HepG2 (cell line): ENCODE data around the gene NOL4L. TPM values are rescaled to one million over a fixed set of nuclear protein-coding genes. Genes with fewer than 3 reads are reported as not detected.

Experiments used
- ATAC-seq: fragments of 200-7000 bp; cut with Tn5 transposase; 3 replicates; pipeline ENCODE4 v1.9.1; 2020; ENCODE audit warnings: mild to moderate bottlenecking, moderate library complexity
- BruUV-seq: library from RNA; stranded (reverse); fragments of 400-500 nt; replicated peaks from 2 replicates; lab custom pipeline; 2021; lab: Mats Ljungman, UMichigan
- CTCF ChIA-PET: fragments of 300-600 bp; formaldehyde crosslinking; extraction: SDS; loops from one replicate; lab custom pipeline; 2021; ENCODE audit warnings: low total read pairs, inconsistent platforms, low intra/inter-chr PET ratio; lab: Yijun Ruan, JAX
- POLR2A ChIA-PET: fragments of 350-600 bp; sonication (Branson Sonifier 250); formaldehyde crosslinking; loops from one replicate; lab custom pipeline; 2020; ENCODE audit warnings: antibody characterized with exemption, inconsistent platforms; lab: Yijun Ruan, JAX
- DNase-seq: peaks from one replicate; pipeline ENCODE4 v3.0.0-alpha.2; 2015; ENCODE audit warnings: low spot score
- FAIRE-seq: peaks from 3 replicates; lab custom pipeline; 2011; peaks lifted over from hg19 to GRCh38; lab: Jason Lieb, UNC
- H2AFZ ChIP-seq: one replicate; pipeline ENCODE4 v1.6.1; 2011; ENCODE audit warnings: low read length, inconsistent platforms
- H3K27ac ChIP-seq: fragments of 300-600 bp; 3 replicates; pipeline ENCODE4 v1.8.0; 2011; ENCODE audit warnings: mixed run types, mild to moderate bottlenecking, mixed read lengths, low read length, inconsistent platforms; ENCODE audit not compliant: insufficient read depth; ENCODE audit errors: extremely low read length
- H3K27me3 ChIP-seq, 2 experiments: fragments of 200-600 bp in 1 of 2; 2 replicates in 1 of 2; 3 replicates in 1 of 2; pipeline versions ENCODE4 v1.6.0 to v1.8.0; 2011; ENCODE audit warnings: low read length in 2 of 2, mild to moderate bottlenecking in 2 of 2, moderate library complexity in 2 of 2, inconsistent platforms in 1 of 2; ENCODE audit not compliant: insufficient read depth in 2 of 2, control insufficient read depth in 1 of 2
- H3K36me3 ChIP-seq, 2 experiments: fragments of 200-600 bp in 1 of 2; replicated peaks in 1 of 2; 2 replicates in 1 of 2; 3 replicates in 1 of 2; pipeline versions ENCODE4 v1.5.1 to v1.8.0; 2011; ENCODE audit warnings: low read length in 2 of 2, inconsistent platforms in 1 of 2; ENCODE audit not compliant: insufficient read depth in 2 of 2, control insufficient read depth in 1 of 2
- H3K4me1 ChIP-seq: 2 replicates; pipeline ENCODE4 v1.5.1; 2012; ENCODE audit warnings: low read length, inconsistent platforms; ENCODE audit not compliant: insufficient read depth
- H3K4me2 ChIP-seq: 2 replicates; pipeline ENCODE4 v1.6.0; 2011; ENCODE audit warnings: low read depth, low read length, inconsistent platforms
- H3K4me3 ChIP-seq, 3 experiments: fragments of 200-600 bp in 1 of 3; sonication (generic), shearing (Covaris generic) in 1 of 3; replicated peaks in 1 of 3; 2 replicates each; pipeline ENCODE4 v1.5.1; 2011 to 2016; ENCODE audit warnings: low read length in 3 of 3, inconsistent platforms in 2 of 3, low read depth in 2 of 3, mild to moderate bottlenecking in 2 of 3, control low read depth in 1 of 3, mixed read lengths in 1 of 3; ENCODE audit not compliant: insufficient read depth in 1 of 3
- H3K79me2 ChIP-seq: one replicate; pipeline ENCODE4 v1.6.1; 2011; ENCODE audit warnings: low read length, inconsistent platforms; ENCODE audit not compliant: insufficient read depth
- H3K9ac ChIP-seq: 2 replicates; pipeline ENCODE4 v1.6.0; 2011; ENCODE audit warnings: mild to moderate bottlenecking, low read depth, low read length, inconsistent platforms; ENCODE audit not compliant: insufficient read depth
- H3K9me3 ChIP-seq: 2 replicates; pipeline ENCODE4 v1.5.1; 2012; ENCODE audit warnings: mild to moderate bottlenecking, low read length
- H4K20me1 ChIP-seq: 2 replicates; pipeline ENCODE4 v1.6.0; 2011; ENCODE audit warnings: inconsistent platforms, mild to moderate bottlenecking, low read length, moderate library complexity; ENCODE audit not compliant: insufficient read depth
- FOSL2 ChIP-seq: sonication (generic); formaldehyde crosslinking; IDR thresholded peaks from 2 replicates; pipeline ENCODE4 v1.4.0; 2020; ENCODE audit warnings: missing genetic modification reagents
- GTF3A ChIP-seq: sonication (generic); formaldehyde crosslinking; conservative IDR thresholded peaks from 2 replicates; pipeline ENCODE4 v1.4.0; 2020; ENCODE audit warnings: mild to moderate bottlenecking, missing genetic modification reagents
- HCFC1 ChIP-seq: fragments of 150-350 bp; IDR thresholded peaks from 2 replicates; pipeline ENCODE4 v1.6.1; 2014; ENCODE audit warnings: low read depth, low read length
- HDAC6 ChIP-seq: fragments of 200-600 bp; sonication (generic); IDR thresholded peaks from 2 replicates; pipeline ENCODE4 v1.7.0; 2017; ENCODE audit warnings: mild to moderate bottlenecking, antibody characterized with exemption, low read length, low read depth
- HMGA1 ChIP-seq: sonication (generic); formaldehyde crosslinking; conservative IDR thresholded peaks from 2 replicates; pipeline ENCODE4 v1.4.0; 2020; ENCODE audit warnings: missing genetic modification reagents
- HMGXB4 ChIP-seq, 2 experiments: sonication (generic) in 1 of 2; formaldehyde crosslinking in 1 of 2; IDR thresholded peaks; 2 replicates each; pipeline versions ENCODE4 v1.4.0 to v1.6.1; 2018 to 2020; ENCODE audit warnings: missing genetic modification reagents in 2 of 2, borderline replicate concordance in 1 of 2, low read depth in 1 of 2, mild to moderate bottlenecking in 1 of 2, missing biosample characterization in 1 of 2
- KLF15 ChIP-seq: sonication (generic); formaldehyde crosslinking; IDR thresholded peaks from 2 replicates; pipeline ENCODE4 v1.8.1; 2023; ENCODE audit warnings: borderline replicate concordance, mild to moderate bottlenecking, inconsistent platforms, missing genetic modification reagents, mixed read lengths
- MXD3 ChIP-seq: IDR thresholded peaks from 2 replicates; pipeline ENCODE4 v1.6.1; 2016; ENCODE audit warnings: mild to moderate bottlenecking, missing biosample characterization, missing genetic modification reagents
- NFE2L2 ChIP-seq: fragments of 150-350 bp; IDR thresholded peaks from 2 replicates; pipeline ENCODE4 v1.6.1; 2014; ENCODE audit warnings: low read length
- SALL1 ChIP-seq: sonication (generic); formaldehyde crosslinking; IDR thresholded peaks from 2 replicates; pipeline ENCODE4 v1.8.0; 2022; ENCODE audit warnings: mild to moderate bottlenecking, missing genetic modification reagents
- TAF15 ChIP-seq: fragments of 200-400 bp; formaldehyde crosslinking; IDR thresholded peaks from one replicate; pipeline ENCODE4 v1.6.1; 2018; ENCODE audit warnings: mild to moderate bottlenecking, low read depth, low read length; ENCODE audit not compliant: poor library complexity, severe bottlenecking
- TMF1 ChIP-seq: sonication (generic); formaldehyde crosslinking; IDR thresholded peaks from 2 replicates; pipeline ENCODE4 v1.8.1; 2022; ENCODE audit warnings: low read depth, missing genetic modification reagents
- ZBTB21 ChIP-seq: sonication (generic); formaldehyde crosslinking; IDR thresholded peaks from 2 replicates; pipeline ENCODE4 v1.4.0; 2020; ENCODE audit warnings: missing genetic modification reagents
- ZBTB33 ChIP-seq: sonication (generic); formaldehyde crosslinking; IDR thresholded peaks from 2 replicates; pipeline ENCODE4 v1.4.0; 2020; ENCODE audit warnings: missing genetic modification reagents
- ZNF101 ChIP-seq: sonication (generic); formaldehyde crosslinking; IDR thresholded peaks from 2 replicates; pipeline ENCODE4 v1.4.0; 2020; ENCODE audit warnings: mild to moderate bottlenecking, low read depth, missing genetic modification reagents, borderline replicate concordance
- ZNF33B ChIP-seq: sonication (generic); formaldehyde crosslinking; IDR thresholded peaks from 2 replicates; pipeline ENCODE4 v1.5.1; 2020; ENCODE audit warnings: mild to moderate bottlenecking, missing genetic modification reagents
- ZNF556 ChIP-seq: sonication (generic); formaldehyde crosslinking; IDR thresholded peaks from 2 replicates; pipeline ENCODE4 v1.4.0; 2020; ENCODE audit warnings: mild to moderate bottlenecking, missing genetic modification reagents, borderline replicate concordance
- ZNF788 ChIP-seq: sonication (generic); formaldehyde crosslinking; IDR thresholded peaks from 2 replicates; pipeline ENCODE4 v1.5.0; 2020; ENCODE audit warnings: mild to moderate bottlenecking, missing genetic modification reagents, borderline replicate concordance
- ZNF816 ChIP-seq: sonication (generic); formaldehyde crosslinking; IDR thresholded peaks from 2 replicates; pipeline ENCODE4 v1.8.0; 2022; ENCODE audit warnings: missing genetic modification reagents, mild to moderate bottlenecking, borderline replicate concordance
- ZSCAN21 ChIP-seq: sonication (generic); formaldehyde crosslinking; IDR thresholded peaks from 2 replicates; pipeline ENCODE4 v1.8.0; 2022; ENCODE audit warnings: mild to moderate bottlenecking, missing genetic modification reagents, moderate library complexity, borderline replicate concordance
- WGBS: methylation state at CpG from one replicate; pipeline ENCODE4 v1.1.6; 2017; ENCODE audit warnings: low lambda C conversion rate; 5-methylcytosine and 5-hydroxymethylcytosine counted together
- in situ Hi-C: cut with HindIII; loops from 2 replicates; pipeline ENCODE4 v1.10.0; 2017; ENCODE audit warnings: low pct_unique_long_range_greater_than_20kb; ENCODE audit not compliant: extremely low pct_ligation_motif_present
- intact Hi-C: fragments of 100-400 bp; cut with micrococcal nuclease; formaldehyde crosslinking; loops from one replicate; pipeline ENCODE4 v1.10.0; 2022; ENCODE audit not compliant: unreplicated experiment
- polyA plus RNA-seq, 8 experiments: library from polyadenylated mRNA; depleted of rRNA in 3 of 8; stranded (reverse) in 7 of 8; unstranded in 1 of 8; fragments of >200 nt; fragmentation: Illumina TruSeq in 4 of 8; extraction: Trizol in 4 of 8; gene quantifications; 2 replicates each; pipeline versions ENCODE4 v1.2.1 to v1.2.3, GENCODE V29; 2011 to 2016; ENCODE audit warnings: low read depth in 4 of 8, missing spikeins in 1 of 8, mixed read lengths in 1 of 8; ENCODE audit not compliant: insufficient read depth in 1 of 8
- total RNA-seq, 5 experiments: library from RNA; depleted of rRNA; stranded (reverse); fragments of >200 nt; fragmentation: Illumina TruSeq; extraction: Trizol; gene quantifications; 2 replicates each; pipeline ENCODE4 v1.2.3, GENCODE V29; 2016; ENCODE audit warnings: low read depth in 1 of 5

NOL4L gene
- total and polyA plus RNA-seq, 2 of the 13 experiments (the other 11 are each of a cell fraction or from before 2014, with no cell fraction given) = 16.6 to 35.4 TPM

GRCh38 chr20:32585586-32586127 is 524 bp upstream of the NOL4L start:
- ATAC-seq (no peak), DNase-seq (no peak), FAIRE-seq (no peak)
- peak overlapping the region; percentile 88 for H3K4me2 ChIP-seq
- peaks cover 42% of the 10 kb centered on the region for H3K4me1 ChIP-seq
- no peak overlapping the region for H3K27ac ChIP-seq
- in situ Hi-C loops (no loop called here), intact Hi-C loops (no loop called here)
- 18% methylated on average over 31 of the region's 32 CpGs for WGBS
- CTCF ChIA-PET = no interaction called here
- H3K9me3 ChIP-seq = no peaks in the 10 kb centered on the region
- peak overlapping the region; percentile 20 to 97 (median 25); a peak in 3 of 6 replicates for H3K4me3 ChIP-seq
- H2AFZ ChIP-seq = no peak overlapping the region
- H3K9ac ChIP-seq = no peak overlapping the region
- H3K79me2 ChIP-seq = peaks cover 11% of the 10 kb centered on the region
- H3K36me3 ChIP-seq = no peaks in the 10 kb centered on the region
- POLR2A ChIA-PET = interaction anchor here (1.7 to 1.9 kb wide), 2 partner anchors 44 to 63 kb away, joined by 5 to 7 read pairs; no protein-coding TSS in a partner anchor
- H3K27me3 ChIP-seq = peaks cover 17 to 52% of the 10 kb centered on the region in 2 experiments; a peak in 4 of 5 replicates
- H4K20me1 ChIP-seq = no peaks in the 10 kb centered on the region
- BruUV-seq = no TSS peak
- no peak for TF ChIP-seq ZBTB33 (CRISPR knock-in tag)
- TF ChIP-seq HMGA1 (CRISPR knock-in tag) = no peak
- TF ChIP-seq TMF1 = 0 out of 2 replicates have a peak, but pooled peaks have one; percentile 46
- no peak for TF ChIP-seq SALL1
- TF ChIP-seq TAF15 = no peak
- peak; percentile 31; the same call in 1 of the 2 replicates for TF ChIP-seq ZNF788
- TF ChIP-seq ZNF816 = no peak
- TF ChIP-seq HCFC1 = no peak
- no peak for TF ChIP-seq HDAC6
- no peak for TF ChIP-seq NFE2L2
- peak; percentile 80 for TF ChIP-seq ZNF556 (CRISPR knock-in tag)
- TF ChIP-seq ZSCAN21 = 0 out of 2 replicates have a peak, but pooled peaks have one; percentile 47
- 0 out of 4 replicates have a peak, but pooled peaks of 1 of the 2 experiments have one; percentile 32 for TF ChIP-seq HMGXB4 (CRISPR knock-in tag; IDR thresholded peaks at IDR 0.05; ENCODE audit: borderline replicate concordance in 1 of 2, low read depth in 1 of 2)
- no peak for TF ChIP-seq KLF15 (CRISPR knock-in tag)
- TF ChIP-seq MXD3 = no peak
- TF ChIP-seq FOSL2 (CRISPR knock-in tag) = no peak
- no peak for TF ChIP-seq GTF3A
- no peak for TF ChIP-seq ZNF101 (CRISPR knock-in tag)
- TF ChIP-seq ZNF33B (CRISPR knock-in tag) = no peak
- TF ChIP-seq ZBTB21 (CRISPR knock-in tag) = no peak
